AG08395 (cell line): ENCODE measurements around the gene UNKL.
"Not testable (repeated sequence)": the region's sequence is repeated elsewhere in the genome, so short reads cannot be mapped to it uniquely, and the experiment has no call there.

Experiments used
- DNase-seq: peaks from one replicate; pipeline ENCODE4 v3.0.0; 2012; ENCODE audit warnings: mixed read lengths, low spot score

Gene UNKL

GRCh38 chr16:1445518-1446203, 31.2 kb upstream of the UNKL start:
- DNase-seq: no peak

- no peak for DNase-seq
Observed at GRCh38 chr16:1444730-1445517, 30.4 kb upstream of the UNKL start.

GRCh38 chr16:1443980-1444729, 29.7 kb upstream of the UNKL start, which contains the start of gene CCDC154:
Gene CCDC154, minus strand, starts transcription at chr16:1444556. Its CDS starts 234 bp downstream, at chr16:1444322.
- DNase-seq: no peak

- no peak for DNase-seq
Observed at GRCh38 chr16:1443403-1443973, 29.0 kb upstream of the UNKL start.

DNA sequence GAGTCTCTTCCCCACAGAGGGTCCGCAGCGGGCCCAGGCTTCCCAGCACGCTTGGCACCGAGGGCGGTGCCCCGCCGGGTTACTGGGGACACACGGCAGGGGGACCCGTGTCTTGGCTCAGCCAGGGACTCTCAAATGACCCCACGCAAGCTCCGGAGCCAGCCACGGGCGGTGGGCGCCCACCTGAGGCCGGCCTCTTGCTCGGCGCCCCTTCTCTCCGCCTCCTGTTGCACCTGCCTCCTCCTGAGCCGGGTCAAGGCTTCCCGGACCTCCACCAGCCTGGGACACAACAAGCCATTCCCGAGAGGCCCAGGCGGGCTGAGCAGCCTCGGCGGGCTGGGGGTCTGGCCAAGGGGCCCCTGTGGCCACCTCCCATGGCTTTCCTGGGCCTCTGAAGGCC, 28.2 kb upstream of the UNKL start:
- no peak for DNase-seq

GRCh38 chr16:1441391-1441829, 26.9 kb upstream of the UNKL start:
- no peak for DNase-seq

- DNase-seq: not testable (repeated sequence)
Observed at GRCh38 chr16:1439699-1440074, 25.2 kb upstream of the UNKL start.

GRCh38 chr16:1439058-1439698, 24.7 kb upstream of the UNKL start:
- no peak for DNase-seq

DNA sequence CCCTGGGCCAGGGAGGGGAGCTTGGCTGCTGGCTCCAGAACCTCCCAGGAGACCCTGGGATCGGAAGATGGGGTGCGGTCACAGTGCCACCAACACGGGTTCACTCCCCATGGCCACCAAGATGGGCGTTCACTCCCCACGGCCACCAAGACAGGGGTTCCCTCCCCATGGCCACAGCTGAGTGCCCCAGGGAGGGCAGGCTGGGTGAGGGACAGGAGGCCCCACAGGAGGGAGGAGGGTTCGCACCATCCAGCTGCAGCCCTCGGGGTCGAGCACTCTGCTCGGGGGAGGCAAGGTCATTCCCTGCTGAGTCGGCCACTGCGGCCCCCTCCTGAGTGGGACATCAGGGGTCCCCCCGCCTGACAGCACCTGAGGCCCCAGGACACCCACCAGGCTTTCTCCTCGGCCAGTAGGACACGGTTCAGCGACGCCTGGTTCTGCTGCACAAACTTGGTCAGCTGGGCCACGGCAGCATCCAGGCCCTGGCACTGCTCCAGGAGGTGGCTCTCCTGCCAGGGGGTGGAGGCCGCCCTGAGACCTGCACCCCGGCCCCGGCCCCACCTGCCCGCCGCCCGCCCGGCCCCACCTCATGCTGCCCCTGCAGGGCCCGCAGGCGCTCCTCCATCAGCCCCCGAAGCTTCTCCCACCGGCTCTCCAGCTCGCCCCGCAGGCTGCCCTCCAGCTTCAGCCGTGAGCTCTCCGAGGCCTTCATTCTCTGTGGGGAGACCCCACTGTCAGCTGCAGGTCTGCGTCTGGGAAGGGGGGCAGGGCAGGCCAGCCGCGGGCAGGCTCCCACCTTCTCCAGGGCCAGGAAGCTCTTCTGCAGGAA, 23.9 kb upstream of the UNKL start:
- DNase-seq: no peak

GRCh38 chr16:1437606-1438005, 23.1 kb upstream of the UNKL start:
- DNase-seq: no peak

- no peak for DNase-seq
Observed at GRCh38 chr16:1436731-1437355, 22.3 kb upstream of the UNKL start.

DNA sequence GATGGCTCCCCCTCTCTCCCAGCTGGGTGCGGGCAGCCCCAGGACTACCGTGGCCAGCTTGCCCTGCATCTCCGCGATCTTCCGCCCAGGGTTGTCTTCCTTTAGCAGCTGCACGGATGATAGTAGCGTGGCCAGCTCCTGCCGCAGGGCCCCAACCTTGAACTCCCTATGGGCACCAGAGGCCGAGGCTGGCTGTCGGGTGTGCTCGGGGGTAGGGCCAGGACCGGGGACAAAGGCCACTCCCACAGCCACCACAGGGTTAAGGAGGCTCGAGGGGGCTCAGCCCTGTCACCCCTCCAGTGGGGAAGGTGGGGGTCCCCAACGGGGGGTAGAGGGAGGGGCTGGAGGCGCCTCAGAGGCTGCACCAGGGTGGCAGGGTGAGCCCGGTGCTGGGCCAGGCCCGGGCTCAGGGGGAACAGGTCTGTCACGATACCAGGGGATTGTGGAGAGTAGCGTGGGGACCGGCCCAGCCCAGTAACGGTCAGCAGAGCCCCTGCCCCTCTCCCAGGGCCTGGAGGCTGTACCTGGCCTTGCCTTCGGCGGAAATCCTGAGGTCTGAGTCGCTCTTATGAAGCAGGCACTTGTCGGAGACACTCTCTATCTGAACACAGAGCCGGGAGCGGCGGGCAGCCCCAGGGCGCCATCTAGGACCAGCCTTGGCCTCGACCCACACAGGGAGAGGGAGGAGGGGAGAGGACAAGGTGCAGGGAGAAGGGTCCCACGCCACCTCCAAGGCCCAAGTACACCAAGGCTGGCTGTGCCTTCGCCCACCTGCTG, 21.6 kb upstream of the UNKL start:
- DNase-seq: no peak

- DNase-seq: no peak
Observed at GRCh38 chr16:1434644-1435592, 20.4 kb upstream of the UNKL start.

- no peak for DNase-seq
Observed at GRCh38 chr16:1433756-1434155, 19.3 kb upstream of the UNKL start.

- no peak for DNase-seq
Observed at GRCh38 chr16:1433263-1433560, 18.7 kb upstream of the UNKL start.

- DNase-seq: no peak
Observed at GRCh38 chr16:1432388-1433262, 18.1 kb upstream of the UNKL start.

GRCh38 chr16:1431497-1432270, 17.2 kb upstream of the UNKL start:
- DNase-seq: no peak
